PC-3 (cell line): ENCODE results near the gene IL19. TPM values are rescaled to one million over a fixed set of nuclear protein-coding genes. Genes with fewer than 3 reads are reported as not detected.

Experiments used
- ATAC-seq: fragments of 200-7000 bp; cut with Tn5 transposase; 2 replicates; pipeline ENCODE4 v1.9.1; 2020; ENCODE audit warnings: mild to moderate bottlenecking, moderate library complexity
- BruUV-seq: library from RNA; stranded (reverse); fragments of 400-500 nt; replicated peaks from 2 replicates; lab custom pipeline; 2021; lab: Mats Ljungman, UMichigan
- CTCF ChIA-PET: fragments of 300-600 bp; sonication (Branson Sonifier 250); formaldehyde crosslinking; loops from one replicate; lab custom pipeline; 2022; ENCODE audit warnings: antibody characterized with exemption; lab: Charles Lee
- POLR2A ChIA-PET: fragments of 300-600 bp; sonication (Branson Sonifier 250); formaldehyde crosslinking; loops from one replicate; lab custom pipeline; 2022; ENCODE audit warnings: antibody characterized with exemption; ENCODE audit not compliant: unreplicated experiment; lab: Charles Lee
- DNase-seq: peaks from one replicate; pipeline ENCODE4 v3.0.0-alpha.2; 2015
- H2AFZ ChIP-seq: fragments of 300-600 bp; sonication (generic); 2 replicates; pipeline ENCODE4 v1.6.0; 2016; ENCODE audit warnings: antibody characterized with exemption, low read length
- H3F3A ChIP-seq: fragments of 300-600 bp; sonication (generic); one replicate; pipeline ENCODE4 v1.6.0; 2017; ENCODE audit warnings: antibody characterized with exemption, low read length, control low read depth, mild to moderate bottlenecking; ENCODE audit not compliant: unreplicated experiment
- H3K27ac ChIP-seq: fragments of 300-600 bp; sonication (generic); 2 replicates; pipeline ENCODE4 v1.5.1; 2016; ENCODE audit warnings: mild to moderate bottlenecking, low read length
- H3K27me3 ChIP-seq: fragments of 300-600 bp; sonication (generic); 2 replicates; pipeline ENCODE4 v1.6.1; 2016; ENCODE audit warnings: low read length, mixed read lengths
- H3K36me3 ChIP-seq: fragments of 300-600 bp; sonication (generic); 2 replicates; pipeline ENCODE4 v1.6.1; 2016; ENCODE audit warnings: low read depth, mixed run types, low read length, mixed read lengths
- H3K4me1 ChIP-seq: fragments of 300-600 bp; sonication (generic); 2 replicates; pipeline ENCODE4 v1.5.1; 2016; ENCODE audit warnings: low read length; ENCODE audit not compliant: insufficient read depth
- H3K4me2 ChIP-seq: fragments of 300-600 bp; sonication (generic); 2 replicates; pipeline ENCODE4 v1.6.0; 2016; ENCODE audit warnings: low read length
- H3K4me3 ChIP-seq: fragments of 300-600 bp; sonication (generic); 2 replicates; pipeline ENCODE4 v1.5.1; 2016; ENCODE audit warnings: mild to moderate bottlenecking, low read length, mixed read lengths
- H3K79me2 ChIP-seq: fragments of 300-600 bp; sonication (generic); 2 replicates; pipeline ENCODE4 v1.6.1; 2017; ENCODE audit warnings: low read length, mixed read lengths
- H3K9ac ChIP-seq: fragments of 300-600 bp; sonication (generic); 2 replicates; pipeline ENCODE4 v1.6.0; 2016; ENCODE audit warnings: mild to moderate bottlenecking, low read length
- H3K9me2 ChIP-seq: fragments of 300-600 bp; sonication (generic); replicated peaks from 2 replicates; pipeline ENCODE4 v1.6.1; 2016; ENCODE audit warnings: mixed run types, low read length, mixed read lengths
- H3K9me3 ChIP-seq: fragments of 300-600 bp; sonication (generic); 2 replicates; pipeline ENCODE4 v1.6.1; 2016; ENCODE audit warnings: low read length, mixed read lengths
- H4K20me1 ChIP-seq: fragments of 300-600 bp; sonication (generic); 2 replicates; pipeline ENCODE4 v1.6.1; 2016; ENCODE audit warnings: low read length, mixed read lengths
- CTCF ChIP-seq: fragments of 300-600 bp; sonication (generic); conservative IDR thresholded peaks from 2 replicates; pipeline ENCODE4 v1.5.1; 2017; ENCODE audit warnings: antibody characterized with exemption, low read depth, mild to moderate bottlenecking, low read length
- EZH2 ChIP-seq: fragments of 300-600 bp; sonication (generic); IDR thresholded peaks from one replicate; pipeline ENCODE4 v1.6.1; 2017; ENCODE audit warnings: antibody characterized with exemption, mild to moderate bottlenecking, low read length; ENCODE audit not compliant: unreplicated experiment
- EZH2phosphoT487 ChIP-seq: fragments of 300-600 bp; sonication (generic); IDR thresholded peaks from 2 replicates; pipeline ENCODE4 v1.6.1; 2018; ENCODE audit warnings: mild to moderate bottlenecking, antibody characterized with exemption, low read length, borderline replicate concordance
- intact Hi-C: fragments of 100-400 bp; cut with micrococcal nuclease; formaldehyde crosslinking; loops from 2 replicates; pipeline ENCODE4 v1.9.0; 2023
- total RNA-seq: library from RNA; depleted of rRNA; stranded (reverse); fragments of >200 nt; gene quantifications from 2 replicates; pipeline ENCODE4 v1.2.3, GENCODE V29; 2014

The IL19 gene
- total RNA-seq, 1 experiment from 2014 or later, result not detected

- intact Hi-C loops, result loop anchor here (1.0 to 2.0 kb wide), 4 partner anchors 75 to 175 kb away; partner anchors contain the start of gene DYRK3
Measured at GRCh38 chr1:206809504-206810084, 39.0 kb downstream of the IL19 start.

GRCh38 chr1:206812471-206812870 lies 41.9 kb downstream of the IL19 start:
- intact Hi-C loops, result no loop called here
- CTCF ChIA-PET, result no interaction called here

More at GRCh38 chr1:206809504-206810084, 39.0 kb downstream of the IL19 start:
- ChIA-PET CTCF (interaction anchor here (0.6 to 2.8 kb wide), 13 partner anchors 36 to 179 kb away, joined by 3 to 54 read pairs (median 5); no protein-coding TSS in a partner anchor), POLR2A (interaction anchor here (0.6 to 0.9 kb wide), 3 partner anchors 23 to 1269 kb away, joined by 3 to 5 read pairs (median 3); no protein-coding TSS in a partner anchor)
- Histone ChIP-seq H3K9ac (no peak overlapping the region), H3K4me2 (no peak overlapping the region), H3K27ac (no peak overlapping the region), H3F3A (no peaks in the 10 kb centered on the region), H2AFZ (no peak overlapping the region), H3K36me3 (no peaks in the 10 kb centered on the region), H3K9me2 (no peaks in the 10 kb centered on the region), H3K9me3 (peaks cover 7% of the 10 kb centered on the region), H3K4me1 (no peaks in the 10 kb centered on the region), H3K4me3 (no peak overlapping the region), H4K20me1 (no peaks in the 10 kb centered on the region), H3K27me3 (peaks cover 12% of the 10 kb centered on the region), H3K79me2 (no peaks in the 10 kb centered on the region)
- TF ChIP-seq EZH2 (no peak), EZH2phosphoT487 (no peak), CTCF (peak; percentile 99)
- ATAC-seq, result peak; percentile 92
- BruUV-seq, result no TSS peak
- peak; percentile 82 for DNase-seq

More at GRCh38 chr1:206812471-206812870, 41.9 kb downstream of the IL19 start:
- H3K4me3 ChIP-seq, result no peak overlapping the region
- no peaks in the 10 kb centered on the region for H3K9me2 ChIP-seq
- ATAC-seq (no peak), DNase-seq (no peak)
- H3K9ac ChIP-seq, result no peak overlapping the region
- H3K4me1 ChIP-seq, result no peaks in the 10 kb centered on the region
- no peak overlapping the region for H3K4me2 ChIP-seq
- no peaks in the 10 kb centered on the region for H3K27me3 ChIP-seq
- no peak overlapping the region for H3K27ac ChIP-seq
- TF ChIP-seq CTCF, result no peak
- TF ChIP-seq EZH2, result no peak
- TF ChIP-seq EZH2phosphoT487, result no peak
- no TSS peak for BruUV-seq
- H4K20me1 ChIP-seq, result no peaks in the 10 kb centered on the region
- no peaks in the 10 kb centered on the region for H3K79me2 ChIP-seq
- no peaks in the 10 kb centered on the region for H3F3A ChIP-seq
- POLR2A ChIA-PET, result interaction anchor here (0.5 kb wide), 1 partner anchor 22 kb away, joined by 3 read pairs; no protein-coding TSS in a partner anchor
- no peaks in the 10 kb centered on the region for H3K36me3 ChIP-seq
- H2AFZ ChIP-seq, result no peak overlapping the region
- H3K9me3 ChIP-seq, result peaks cover 7% of the 10 kb centered on the region
